HG03025 (cell line): Measurements from ENCODE around the gene BRSK1.

Source experiments
- ATAC-seq: cut with Tn5 transposase; IDR thresholded peaks from one replicate; pipeline ENCODE4 v1.9.1; 2021; ENCODE audit warnings: mild to moderate bottlenecking, moderate library complexity; ENCODE audit not compliant: unreplicated experiment, low FRiP score

BRSK1 gene

GRCh38 chr19:55302318-55302703, 18.5 kb downstream of the BRSK1 start:
- ATAC-seq: no peak

DNA sequence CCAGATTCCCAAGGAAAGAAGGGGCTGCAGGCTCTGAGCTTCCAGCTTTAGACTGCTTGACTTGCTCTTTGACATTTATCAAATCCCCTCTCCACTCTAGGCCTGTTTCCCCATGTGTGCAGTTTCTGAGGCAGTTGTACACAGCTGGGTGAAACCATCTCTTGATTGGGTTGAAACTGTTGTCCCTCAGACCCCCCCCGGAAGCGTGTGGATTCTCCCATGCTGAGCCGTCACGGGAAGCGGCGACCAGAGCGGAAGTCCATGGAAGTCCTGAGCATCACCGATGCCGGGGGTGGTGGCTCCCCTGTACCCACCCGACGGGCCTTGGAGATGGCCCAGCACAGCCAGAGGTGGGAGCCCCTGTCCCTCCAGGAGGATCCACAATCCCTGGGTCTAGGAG, 19.7 kb downstream of the BRSK1 start:
- ATAC-seq: no peak

- no peak for ATAC-seq
Measured at GRCh38 chr19:55304279-55304978, 20.6 kb downstream of the BRSK1 start.

DNA sequence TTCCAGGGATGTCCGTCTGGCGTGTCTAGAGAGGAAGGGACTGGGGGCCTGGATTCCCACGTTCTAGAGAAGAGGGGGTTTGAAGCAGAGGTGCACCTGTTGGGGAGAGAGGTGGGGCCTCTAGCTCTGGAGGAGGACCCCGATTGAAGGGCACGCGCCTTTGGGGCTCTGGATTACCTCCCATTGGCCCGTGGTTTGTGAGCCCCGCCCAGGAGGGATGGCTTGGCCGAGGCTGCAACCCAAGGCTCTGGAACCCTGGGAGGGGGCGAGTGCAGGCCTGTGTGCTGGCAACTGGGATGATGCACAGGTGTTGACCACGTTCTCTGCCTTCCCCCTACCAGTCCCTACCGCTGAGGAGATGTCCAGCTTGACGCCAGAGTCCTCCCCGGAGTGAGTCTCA, 21.2 kb downstream of the BRSK1 start:
- ATAC-seq: no peak

GRCh38 chr19:55305491-55305890, 21.7 kb downstream of the BRSK1 start:
- ATAC-seq: no peak

DNA sequence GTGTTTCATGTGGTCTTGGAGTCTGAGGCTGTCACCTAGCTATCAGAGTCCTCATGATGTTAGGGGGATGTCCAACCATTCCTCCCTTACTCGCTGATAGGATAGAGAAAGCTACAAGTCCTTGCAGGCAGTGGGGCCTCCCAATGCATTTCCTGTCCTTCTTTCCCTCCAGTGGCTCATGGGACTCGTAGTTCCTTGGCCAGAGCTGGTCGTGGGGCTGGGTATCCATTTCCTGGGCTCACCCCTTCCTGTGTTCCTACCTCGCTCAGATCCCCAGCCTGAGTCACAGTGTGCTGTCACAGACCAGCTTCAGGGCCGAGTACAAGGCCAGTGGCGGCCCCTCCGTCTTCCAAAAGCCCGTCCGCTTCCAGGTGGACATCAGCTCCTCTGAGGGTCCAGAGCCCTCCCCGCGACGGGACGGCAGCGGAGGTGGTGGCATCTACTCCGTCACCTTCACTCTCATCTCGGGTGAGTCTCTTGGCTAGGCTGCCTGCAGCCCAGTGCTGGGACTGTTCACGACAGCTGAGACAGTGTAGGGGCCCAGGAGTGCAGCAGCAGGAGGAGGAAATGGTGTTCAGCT, 22.3 kb downstream of the BRSK1 start:
- ATAC-seq: no peak

DNA sequence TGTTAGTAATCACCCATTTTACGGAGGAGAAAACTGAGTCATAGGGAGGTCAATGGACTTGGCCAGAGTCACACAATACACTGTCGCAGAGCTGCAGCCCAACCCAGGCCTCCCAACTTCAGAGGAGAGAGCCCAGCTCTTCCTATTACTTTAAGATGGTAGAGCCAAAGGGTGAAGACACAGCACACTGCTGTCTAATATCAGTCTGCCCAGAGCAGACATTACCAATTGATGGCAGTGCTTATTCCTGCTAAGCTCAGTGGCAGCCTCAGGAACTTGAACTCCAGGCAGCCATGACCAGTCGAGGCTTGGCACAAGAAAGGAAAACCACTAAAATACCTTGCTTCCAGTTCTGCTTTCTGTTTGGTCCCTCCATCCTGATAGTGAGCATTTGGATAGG, 22.9 kb downstream of the BRSK1 start:
- no peak for ATAC-seq

DNA sequence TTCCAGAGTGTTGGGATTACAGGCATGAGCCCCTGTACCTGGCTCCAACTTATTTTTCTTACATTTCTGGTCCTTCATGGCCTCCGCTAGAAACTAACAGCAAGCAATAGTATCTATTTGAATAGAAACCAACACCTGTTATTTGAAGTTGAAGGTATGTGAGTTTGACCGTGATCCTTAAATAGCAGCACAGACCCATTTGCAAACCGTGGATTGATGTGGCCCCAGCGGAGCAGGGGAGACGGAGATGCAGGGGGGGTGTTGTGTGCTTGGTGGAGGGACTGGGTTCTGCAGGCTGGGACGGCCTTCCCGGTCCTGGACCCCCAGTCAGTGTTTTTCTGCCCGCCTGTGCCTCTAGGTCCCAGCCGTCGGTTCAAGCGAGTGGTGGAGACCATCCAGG, 24.5 kb downstream of the BRSK1 start:
- no peak for ATAC-seq

GRCh38 chr19:55309448-55309847, 25.7 kb downstream of the BRSK1 start:
- ATAC-seq: no peak

- no peak for ATAC-seq
Measured at GRCh38 chr19:55310498-55310897, 26.7 kb downstream of the BRSK1 start.

DNA sequence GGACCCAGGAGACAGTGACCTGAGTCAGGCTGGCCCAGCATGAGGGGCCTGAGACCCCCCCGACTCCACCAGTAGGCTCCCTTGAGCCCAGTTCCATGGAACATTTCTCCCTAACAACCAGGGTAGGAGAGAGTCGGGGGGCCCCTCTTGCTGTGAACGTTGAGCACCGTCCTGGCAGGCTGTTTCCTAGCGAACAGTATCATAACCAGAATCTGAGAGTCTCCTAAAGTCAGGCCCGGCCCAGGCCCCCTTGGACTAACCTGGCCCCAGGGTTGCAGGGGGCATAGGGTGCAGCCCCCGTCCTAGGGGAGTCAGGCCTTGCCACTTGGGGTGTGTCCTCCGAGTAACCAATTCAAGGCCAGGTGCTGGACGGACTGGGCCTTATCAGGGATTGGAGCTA, 27.6 kb downstream of the BRSK1 start:
- ATAC-seq: no peak

DNA sequence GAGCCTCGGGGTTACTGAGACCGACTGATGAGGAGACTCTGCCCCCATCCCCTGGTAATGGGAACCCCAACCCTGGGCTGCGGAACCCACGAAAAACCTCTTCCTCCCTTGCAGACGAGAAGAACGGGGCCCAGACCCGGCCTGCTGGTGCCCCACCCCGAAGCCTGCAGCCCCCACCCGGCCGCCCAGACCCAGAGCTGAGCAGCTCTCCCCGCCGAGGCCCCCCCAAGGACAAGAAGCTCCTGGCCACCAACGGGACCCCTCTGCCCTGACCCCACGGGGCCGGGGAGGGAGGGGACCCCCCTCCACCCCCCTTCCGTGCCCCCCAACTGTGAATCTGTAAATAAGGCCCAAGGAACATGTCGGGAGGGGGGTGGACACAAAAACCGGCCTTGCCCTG, 28.0 kb downstream of the BRSK1 start:
- ATAC-seq: no peak

DNA sequence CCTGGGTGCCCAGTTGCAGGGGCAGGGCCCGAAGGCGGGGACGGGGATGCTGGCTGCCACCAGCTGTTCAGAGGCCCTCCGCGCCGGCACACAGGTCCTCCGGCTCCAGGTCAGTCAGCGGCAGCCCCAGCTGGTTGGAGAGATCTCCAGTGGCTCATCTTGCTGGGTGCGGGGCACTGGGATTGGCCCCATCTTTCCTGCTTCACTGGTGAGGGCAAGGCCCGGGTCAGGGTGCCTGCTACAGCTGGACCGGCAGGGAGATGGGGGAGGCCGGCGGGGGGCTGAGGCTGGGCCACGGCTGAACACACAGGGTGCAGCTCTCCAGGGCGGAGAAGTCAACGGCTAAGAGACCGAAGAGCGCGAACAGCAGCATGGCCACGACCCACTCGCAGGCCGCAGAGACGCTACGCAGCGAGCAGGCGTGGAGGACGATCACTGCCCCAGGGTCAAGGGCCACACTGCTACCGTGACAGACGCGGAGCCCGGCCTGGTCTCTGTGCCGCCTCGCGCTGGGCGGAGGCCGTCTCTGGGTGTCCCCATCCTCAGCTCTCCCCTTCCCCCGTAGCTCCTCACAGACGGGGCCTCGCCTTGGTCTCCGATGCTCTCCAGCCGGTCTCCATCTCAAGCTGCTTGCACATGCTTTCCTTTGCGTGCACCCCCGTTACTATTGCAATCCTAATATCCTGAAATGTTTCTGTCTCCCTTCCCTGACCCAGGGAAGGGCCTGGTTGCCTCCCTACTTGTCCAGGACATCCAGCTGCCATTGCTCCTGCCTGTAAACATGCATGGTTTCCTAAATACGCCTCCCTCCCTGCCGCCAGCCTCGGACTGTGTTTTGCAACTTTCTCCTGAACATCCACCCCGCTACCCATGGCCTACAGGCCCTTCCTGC, 29.1 kb downstream of the BRSK1 start:
- no peak for ATAC-seq

- ATAC-seq: no peak
Measured at GRCh38 chr19:55314396-55314795, 30.6 kb downstream of the BRSK1 start.

DNA sequence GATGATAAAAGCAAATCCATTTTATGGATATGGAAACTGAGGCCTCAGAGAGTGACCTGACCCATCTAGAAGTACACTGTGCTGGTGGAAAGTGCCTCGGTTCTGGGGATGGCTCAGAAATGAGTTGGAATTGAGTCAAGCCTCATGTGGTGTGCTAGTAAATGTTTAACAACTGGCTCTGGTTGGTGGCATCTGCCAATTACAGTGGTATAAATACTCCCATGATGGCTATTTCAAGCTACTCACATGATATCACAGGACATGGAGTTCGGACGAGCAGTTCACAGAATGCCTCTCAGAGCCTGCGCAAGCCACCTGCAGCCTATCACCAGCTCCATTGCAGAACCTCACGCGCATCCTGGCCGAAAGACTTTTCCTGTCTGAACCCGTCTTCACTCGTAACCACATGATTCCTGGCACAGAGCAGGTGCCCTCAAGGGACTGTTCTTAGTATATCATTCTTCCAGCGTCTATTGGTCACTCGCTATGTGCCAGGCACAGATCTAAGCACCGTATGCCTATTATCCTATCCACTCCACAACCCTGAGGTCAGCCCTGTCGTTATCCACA, 32.2 kb downstream of the BRSK1 start:
- no peak for ATAC-seq

DNA sequence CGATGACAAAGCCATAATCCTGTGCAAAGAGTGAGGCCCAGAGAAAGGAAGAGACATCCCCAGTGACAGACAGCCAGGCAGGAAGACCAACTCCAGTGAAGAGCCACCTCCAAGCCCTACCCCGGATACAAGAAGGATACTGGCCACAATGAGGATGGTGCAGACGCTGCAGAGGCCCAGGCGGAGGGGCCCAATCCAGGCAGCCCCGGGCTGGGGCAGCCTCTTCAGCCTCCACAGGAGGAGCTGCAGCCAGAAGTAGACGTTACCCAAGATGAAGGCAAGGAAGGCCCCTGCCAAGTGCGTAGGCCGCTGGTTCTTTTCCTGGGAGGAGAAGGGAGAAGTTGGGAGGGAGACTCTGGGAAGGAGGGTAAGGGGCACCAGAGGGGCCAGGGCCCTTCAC, 32.8 kb downstream of the BRSK1 start:
- no peak for ATAC-seq

DNA sequence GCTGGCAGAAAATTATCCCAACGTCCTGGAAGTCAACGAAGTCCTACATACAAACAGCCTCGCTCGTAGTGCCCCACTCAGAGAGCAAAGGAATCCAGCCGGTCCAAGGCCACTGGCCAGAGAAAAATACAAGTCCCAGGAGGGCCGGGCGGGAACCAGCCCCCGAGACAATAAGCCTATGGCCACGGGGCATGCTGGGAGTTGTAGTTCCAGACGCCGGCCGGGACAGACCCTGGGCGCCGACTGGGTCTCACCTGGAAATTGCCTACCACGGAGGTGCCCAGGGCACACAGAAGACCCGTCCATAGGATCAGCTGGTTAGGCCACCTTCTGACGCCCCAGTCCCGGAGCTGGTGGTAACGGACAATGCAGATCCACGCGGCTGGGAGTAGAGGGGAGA, 36.0 kb downstream of the BRSK1 start:
- ATAC-seq: no peak

DNA sequence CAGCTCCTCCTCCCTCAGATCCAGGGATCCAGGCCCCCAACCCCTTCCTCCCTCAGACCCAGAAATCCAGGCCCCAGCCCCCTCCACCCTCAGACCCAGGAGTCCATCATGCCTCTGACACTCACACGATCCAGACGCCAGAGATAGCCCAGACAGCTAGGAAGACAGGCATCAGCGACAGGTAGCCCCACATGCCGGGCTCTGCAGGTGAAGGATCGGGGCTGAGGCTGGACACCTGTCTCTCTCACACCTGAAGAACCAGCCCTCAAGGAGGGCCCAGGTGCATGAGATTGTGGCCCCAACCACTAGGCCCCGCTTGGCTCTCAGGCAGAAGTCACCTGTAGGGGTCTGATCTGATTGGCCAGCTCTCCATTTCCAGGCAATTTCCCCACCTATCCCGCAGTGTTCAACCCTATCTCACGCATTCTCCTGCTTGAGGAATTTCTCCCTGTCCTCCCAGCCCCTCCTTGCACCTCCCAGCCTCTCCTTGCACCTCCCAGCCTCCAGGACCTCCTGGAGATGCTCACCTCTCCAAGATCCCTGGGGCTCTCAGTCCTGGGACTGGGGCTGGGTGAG, 37.1 kb downstream of the BRSK1 start:
- no peak for ATAC-seq

DNA sequence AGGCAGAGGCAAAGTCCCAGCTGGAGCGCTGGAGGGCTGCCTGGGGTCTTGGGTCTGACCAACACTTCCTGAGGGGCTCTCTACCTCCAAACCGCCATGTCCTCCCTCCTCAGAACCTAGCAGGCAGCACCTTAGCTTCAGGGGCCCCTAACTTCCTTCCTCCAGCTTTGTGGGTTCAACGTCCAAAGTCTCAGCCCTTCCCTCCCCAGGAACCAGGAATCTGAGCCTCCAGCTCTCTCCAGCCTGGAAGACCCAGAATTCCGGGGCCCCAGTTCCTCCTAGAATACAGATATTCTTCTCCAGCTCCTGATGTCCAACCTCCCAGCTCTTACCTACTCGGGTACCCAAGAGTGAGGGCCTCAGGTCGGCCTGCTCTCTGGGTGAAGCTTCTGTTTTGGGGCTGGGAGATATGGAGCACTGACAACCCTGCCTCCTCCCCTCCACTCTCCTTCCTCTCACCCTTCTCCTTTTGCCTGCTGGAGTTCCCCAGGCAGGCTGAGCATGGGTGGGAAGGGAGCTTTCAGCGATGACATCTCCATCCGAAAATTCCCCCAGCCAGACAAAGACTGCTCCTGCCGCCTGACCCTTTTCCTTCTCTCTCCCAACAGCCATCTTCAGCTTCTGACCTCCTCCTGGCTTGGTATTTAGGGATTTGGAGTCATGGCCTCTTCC, 37.8 kb downstream of the BRSK1 start:
- ATAC-seq: no peak

DNA sequence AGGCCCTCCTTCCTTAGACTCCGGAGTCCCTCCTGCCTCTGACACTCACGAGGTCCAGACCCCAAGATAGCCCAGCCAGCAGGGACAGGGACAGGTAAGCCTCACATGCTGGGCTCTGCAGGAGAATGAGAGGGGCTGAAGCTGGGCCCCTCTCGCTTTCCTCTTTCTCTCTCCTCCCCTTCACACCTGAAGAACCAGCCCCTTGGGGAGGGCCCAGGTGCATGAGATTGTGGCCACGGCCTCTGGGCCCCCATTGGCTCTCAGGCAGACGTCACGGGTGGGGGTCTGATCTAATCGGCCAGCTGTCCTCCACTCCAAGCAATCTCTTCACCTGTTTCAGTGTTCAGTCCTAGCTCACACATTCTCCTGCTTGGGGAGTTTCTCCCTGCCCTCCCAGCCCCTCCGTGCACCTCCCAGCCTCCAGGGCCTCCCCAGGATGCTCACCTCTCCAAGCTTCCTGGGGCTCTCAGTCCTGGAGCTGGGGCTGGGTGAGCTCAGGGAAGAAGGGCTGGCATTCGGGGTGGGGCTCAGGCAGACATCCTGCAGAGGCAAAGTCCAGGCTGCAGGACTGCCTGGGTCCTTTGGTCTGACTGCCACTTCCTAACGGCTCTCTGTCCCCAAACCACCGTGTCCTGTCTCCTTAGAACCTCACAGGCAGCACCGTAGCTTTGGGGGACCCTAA, 38.5 kb downstream of the BRSK1 start:
- ATAC-seq: no peak
